Kidney (tissue), 14 donors: ENCODE data around the gene KIRREL2. TPM values are rescaled to one million over a fixed set of nuclear protein-coding genes. Genes with fewer than 3 reads are reported as not detected.

ENCODE experiments used
- DNase-seq, 5 donors: peaks; one replicate each; pipeline ENCODE4 v3.0.0-alpha.2; 2013 to 2020
- FAIRE-seq: peaks from 2 replicates; lab custom pipeline; 2012; peaks lifted over from hg19 to GRCh38; lab: Jason Lieb, UNC
- H3K27ac ChIP-seq, 2 donors: one replicate each; pipeline ENCODE4 v1.7.0; 2013; ENCODE audit warnings: low read depth in 2 of 2, low read length in 2 of 2, inconsistent platforms in 1 of 2
- H3K27me3 ChIP-seq: one replicate; pipeline ENCODE4 v1.7.1; 2013; ENCODE audit warnings: low read length, inconsistent platforms; ENCODE audit not compliant: control insufficient read depth, insufficient read depth
- H3K36me3 ChIP-seq, 3 donors: one replicate each; pipeline versions ENCODE4 v1.7.0 to v1.7.1; 2013; ENCODE audit warnings: low read length in 3 of 3, control low read depth in 1 of 3, inconsistent platforms in 1 of 3; ENCODE audit not compliant: insufficient read depth in 3 of 3, control insufficient read depth in 2 of 3
- H3K4me1 ChIP-seq, 3 donors: one replicate each; pipeline versions ENCODE4 v1.7.0 to v1.7.1; 2013; ENCODE audit warnings: low read length in 3 of 3, inconsistent platforms in 1 of 3, low read depth in 1 of 3; ENCODE audit not compliant: control insufficient read depth in 2 of 3, insufficient read depth in 2 of 3
- H3K4me3 ChIP-seq, 3 donors: one replicate each; pipeline versions ENCODE4 v1.7.0 to v1.8.1; 2013; ENCODE audit warnings: low read length in 3 of 3, control low read depth in 1 of 3, inconsistent platforms in 1 of 3
- H3K9ac ChIP-seq, 3 donors: one replicate each; pipeline versions ENCODE4 v1.7.0 to v1.7.1; 2013; ENCODE audit warnings: low read length in 3 of 3, control low read depth in 1 of 3, inconsistent platforms in 1 of 3
- H3K9me3 ChIP-seq, 3 donors: one replicate each; pipeline versions ENCODE4 v1.7.0 to v1.7.1; 2013; ENCODE audit warnings: low read length in 3 of 3, control low read depth in 1 of 3, inconsistent platforms in 1 of 3; ENCODE audit not compliant: control insufficient read depth in 2 of 3, insufficient read depth in 1 of 3
- intact Hi-C: fragments of 100-400 bp; cut with DNase I; formaldehyde crosslinking; loops from one replicate; pipeline ENCODE4 v1.11.1; 2022
- polyA plus RNA-seq: library from polyadenylated mRNA; stranded (reverse); fragments of 350-450 nt; fragmentation: Illumina TruSeq; extraction: RNeasy Lipid Tissue Mini Kit (QIAGEN cat#74804); gene quantifications from one replicate; pipeline ENCODE4 v1.2.3, GENCODE V29; 2014; ENCODE audit warnings: low read depth, low replicate concordance; ENCODE audit not compliant: insufficient read depth
- total RNA-seq: library from RNA; stranded (reverse); fragmentation: NEBNext Ultra II Directional; extraction: Animal tissue kit (Norgen Biotek cat#: 25700); gene quantifications from one replicate; pipeline ENCODE4 v1.2.1, GENCODE V29; 2021
- TF ChIP-seq, protein P1 (sequence below): IDR thresholded peaks from 3 replicates; pipeline ENCODE4 v1.5.1; 2012; ENCODE audit warnings: mild to moderate bottlenecking, moderate library complexity, borderline replicate concordance; ENCODE audit not compliant: insufficient read depth; ENCODE audit errors: extremely low read depth
- donor health status: control.
- donor health status: control.
- donor health status: control.
- donor health status: control.
- donor health status: control.
- donor health status: DM: yes; HTN: yes; CAD: no.
- donor health status: Normal renal cell carcinoma (clear cell type).

The KIRREL2 gene
- total and polyA plus RNA-seq, 2 donors from 2014 or later = 0.82 TPM; not detected in 1

DNA sequence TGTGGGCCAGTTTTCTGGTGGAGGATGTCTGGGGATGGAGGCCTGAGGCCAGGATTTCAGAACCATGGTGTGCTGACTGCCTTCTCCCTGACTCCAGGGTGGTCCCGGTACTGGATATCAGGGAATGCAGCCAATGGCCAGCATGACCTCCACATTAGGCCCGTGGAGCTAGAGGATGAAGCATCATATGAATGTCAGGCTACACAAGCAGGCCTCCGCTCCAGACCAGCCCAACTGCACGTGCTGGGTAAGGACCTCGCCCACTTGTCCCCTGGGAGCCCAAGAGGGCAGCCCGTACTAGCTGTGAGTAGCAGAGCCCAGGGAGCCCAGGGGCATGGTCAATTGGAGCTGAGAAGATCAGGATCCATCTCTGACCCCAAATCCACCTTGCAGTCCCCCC, 1.6 kb downstream of the KIRREL2 start:
- Histone ChIP-seq H3K27me3 (no peaks in the 10 kb centered on the region), H3K4me3 (no peak overlapping the region), H3K27ac (no peak overlapping the region), H3K9me3 (no peaks in the 10 kb centered on the region), H3K4me1 (peaks cover 0 to 4% (median 0%) of the 10 kb centered on the region in 3 donors), H3K36me3 (no peaks in the 10 kb centered on the region), H3K9ac (no peak overlapping the region)
- DNase-seq = no peak
- intact Hi-C loops = no loop called here
- FAIRE-seq = no peak
- TF ChIP-seq, protein P1, sequence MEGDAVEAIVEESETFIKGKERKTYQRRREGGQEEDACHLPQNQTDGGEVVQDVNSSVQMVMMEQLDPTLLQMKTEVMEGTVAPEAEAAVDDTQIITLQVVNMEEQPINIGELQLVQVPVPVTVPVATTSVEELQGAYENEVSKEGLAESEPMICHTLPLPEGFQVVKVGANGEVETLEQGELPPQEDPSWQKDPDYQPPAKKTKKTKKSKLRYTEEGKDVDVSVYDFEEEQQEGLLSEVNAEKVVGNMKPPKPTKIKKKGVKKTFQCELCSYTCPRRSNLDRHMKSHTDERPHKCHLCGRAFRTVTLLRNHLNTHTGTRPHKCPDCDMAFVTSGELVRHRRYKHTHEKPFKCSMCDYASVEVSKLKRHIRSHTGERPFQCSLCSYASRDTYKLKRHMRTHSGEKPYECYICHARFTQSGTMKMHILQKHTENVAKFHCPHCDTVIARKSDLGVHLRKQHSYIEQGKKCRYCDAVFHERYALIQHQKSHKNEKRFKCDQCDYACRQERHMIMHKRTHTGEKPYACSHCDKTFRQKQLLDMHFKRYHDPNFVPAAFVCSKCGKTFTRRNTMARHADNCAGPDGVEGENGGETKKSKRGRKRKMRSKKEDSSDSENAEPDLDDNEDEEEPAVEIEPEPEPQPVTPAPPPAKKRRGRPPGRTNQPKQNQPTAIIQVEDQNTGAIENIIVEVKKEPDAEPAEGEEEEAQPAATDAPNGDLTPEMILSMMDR = no peak

DNA sequence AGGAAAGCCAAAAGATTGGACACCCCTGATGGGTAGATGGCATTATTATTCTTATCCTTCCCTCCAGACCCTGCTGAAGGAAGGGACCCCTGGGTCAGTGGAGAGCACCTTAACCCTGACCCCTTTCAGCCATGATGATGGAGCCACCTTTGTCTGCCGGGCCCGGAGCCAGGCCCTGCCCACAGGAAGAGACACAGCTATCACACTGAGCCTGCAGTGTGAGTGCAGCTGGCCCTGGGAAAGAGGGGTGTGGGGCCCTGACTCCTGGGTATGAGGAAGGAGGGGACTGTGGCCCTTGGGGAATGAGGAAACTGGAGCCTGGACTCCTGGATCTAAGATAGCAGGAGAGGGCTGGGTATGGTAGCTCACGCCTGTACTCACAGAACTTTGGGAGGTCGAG, 2.7 kb downstream of the KIRREL2 start:
- TF ChIP-seq, protein P1 = no peak
- H3K4me3 ChIP-seq = no peak overlapping the region
- intact Hi-C loops = no loop called here
- no peak overlapping the region for H3K9ac ChIP-seq
- DNase-seq (no peak), FAIRE-seq (no peak)
- H3K9me3 ChIP-seq = no peaks in the 10 kb centered on the region
- H3K27me3 ChIP-seq = no peaks in the 10 kb centered on the region
- no peaks in the 10 kb centered on the region for H3K36me3 ChIP-seq
- H3K27ac ChIP-seq = no peak overlapping the region
- H3K4me1 ChIP-seq = peaks cover 0 to 4% (median 0%) of the 10 kb centered on the region in 3 donors

DNA sequence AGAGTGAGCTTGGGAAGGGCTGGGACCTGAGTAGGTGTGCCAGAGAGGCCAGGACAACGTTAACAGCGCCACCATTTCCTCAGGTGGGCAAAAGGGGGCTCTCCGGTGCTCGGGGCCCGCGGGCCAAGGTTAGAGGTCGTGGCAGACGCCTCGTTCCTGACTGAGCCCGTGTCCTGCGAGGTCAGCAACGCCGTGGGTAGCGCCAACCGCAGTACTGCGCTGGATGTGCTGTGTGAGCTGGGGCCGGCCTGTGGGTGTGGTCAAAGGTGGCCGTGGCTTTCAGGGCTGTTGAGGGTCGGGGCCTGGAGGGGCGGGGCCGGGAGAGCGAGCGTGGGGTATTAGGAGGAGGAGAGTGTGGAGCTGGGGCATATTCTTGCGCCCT, 3.7 kb downstream of the KIRREL2 start:
- no peaks in the 10 kb centered on the region for H3K27me3 ChIP-seq

More for the DNA sequence above, 3.7 kb downstream of the KIRREL2 start:
- TF ChIP-seq, protein P1 = no peak
- no peak for FAIRE-seq
- Histone ChIP-seq H3K36me3 (no peaks in the 10 kb centered on the region), H3K4me1 (peaks cover 0 to 4% (median 0%) of the 10 kb centered on the region in 3 donors), H3K9me3 (no peaks in the 10 kb centered on the region), H3K4me3 (no peak overlapping the region), H3K27ac (no peak overlapping the region), H3K9ac (no peak overlapping the region)
- intact Hi-C loops = no loop called here
- DNase-seq = no peak
